ENCODE results near the gene MACIR. TPM values are rescaled to one million over a fixed set of nuclear protein-coding genes. Genes with fewer than 3 reads are reported as not detected.

MACIR gene
- total and polyA plus RNA-seq, 2 donors (not counting 1 experiment from before 2014, with no cell fraction given), result 3.5 to 7.3 TPM

DNA sequence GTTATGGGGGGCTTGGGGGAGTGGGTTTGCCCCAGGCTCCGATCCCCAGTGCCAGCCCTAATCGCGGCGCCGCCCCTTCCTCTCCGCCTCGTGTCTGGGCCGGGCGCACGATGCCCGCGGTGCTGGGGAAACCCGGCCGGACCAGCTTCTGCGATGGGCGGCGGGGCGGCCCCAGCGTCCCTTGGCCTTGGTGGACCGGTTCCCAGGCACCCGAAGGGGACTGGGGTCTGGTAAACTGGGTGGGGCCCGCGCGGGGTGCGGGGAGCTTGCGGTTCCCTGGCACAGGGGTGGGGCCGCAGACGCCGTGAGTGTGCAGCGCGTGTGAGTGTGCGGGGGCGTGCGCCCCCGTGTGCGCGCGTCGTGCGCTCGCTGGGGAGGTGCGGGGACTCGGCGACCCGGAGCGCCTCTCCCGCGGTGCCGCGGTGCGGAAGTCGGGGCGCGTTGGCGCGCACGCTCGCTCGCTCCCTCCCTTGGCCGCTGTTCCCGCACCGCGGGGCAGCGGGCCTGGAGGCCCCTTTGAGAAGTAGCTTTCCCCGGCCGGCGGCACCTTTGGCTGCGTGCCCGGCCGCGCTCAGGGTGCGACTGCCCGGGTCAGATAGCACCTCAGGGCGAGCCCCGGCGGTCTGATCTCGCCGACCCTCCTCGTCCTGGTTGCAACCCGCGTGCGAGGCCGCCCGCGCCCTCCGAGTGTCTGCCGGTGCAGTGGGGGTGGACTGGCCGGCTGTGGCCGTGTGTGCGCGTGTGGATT is 568 bp downstream of the MACIR start:
- Histone ChIP-seq H3K4me1 (ENCODE audit: control insufficient read depth, extremely low read depth, insufficient read depth, low read length) (peaks cover 2% of the 10 kb centered on the region), H3K27me3 (ENCODE audit: control insufficient read depth, insufficient read depth, low read length) (no peaks in the 10 kb centered on the region), H4K20me1 (ENCODE audit: control insufficient read depth, extremely low read depth, insufficient read depth, low read length) (no peaks in the 10 kb centered on the region), H2AFZ (ENCODE audit: low read length) (peak overlapping the region; percentile 73), H3K9me3 (ENCODE audit: control insufficient read depth, insufficient read depth, low read depth, low read length) (no peaks in the 10 kb centered on the region), H3K4me3 (replicated peaks in 1 of 4; ENCODE audit: control extremely low read depth in 1 of 4, insufficient read depth in 1 of 4, low read depth in 3 of 4, low read length in 4 of 4) (peak overlapping the region; percentile 65 to 87 (median 83)), H3K27ac (ENCODE audit: insufficient read depth, low read length) (peak overlapping the region; percentile 63), H3K79me2 (ENCODE audit: control insufficient read depth, insufficient read depth, low read length) (peaks cover 33% of the 10 kb centered on the region), H3K36me3 (ENCODE audit: control insufficient read depth, insufficient read depth, low read length) (no peaks in the 10 kb centered on the region), H3K9ac (ENCODE audit: insufficient read depth, low read length) (peak overlapping the region; percentile 65), H3K4me2 (ENCODE audit: extremely low read depth, insufficient read depth, low read length) (peak overlapping the region; percentile 88)
- DNase-seq (ENCODE audit: low read depth in 2 of 2), result peak; percentile 17 to 47
- TF ChIP-seq, protein P1, sequence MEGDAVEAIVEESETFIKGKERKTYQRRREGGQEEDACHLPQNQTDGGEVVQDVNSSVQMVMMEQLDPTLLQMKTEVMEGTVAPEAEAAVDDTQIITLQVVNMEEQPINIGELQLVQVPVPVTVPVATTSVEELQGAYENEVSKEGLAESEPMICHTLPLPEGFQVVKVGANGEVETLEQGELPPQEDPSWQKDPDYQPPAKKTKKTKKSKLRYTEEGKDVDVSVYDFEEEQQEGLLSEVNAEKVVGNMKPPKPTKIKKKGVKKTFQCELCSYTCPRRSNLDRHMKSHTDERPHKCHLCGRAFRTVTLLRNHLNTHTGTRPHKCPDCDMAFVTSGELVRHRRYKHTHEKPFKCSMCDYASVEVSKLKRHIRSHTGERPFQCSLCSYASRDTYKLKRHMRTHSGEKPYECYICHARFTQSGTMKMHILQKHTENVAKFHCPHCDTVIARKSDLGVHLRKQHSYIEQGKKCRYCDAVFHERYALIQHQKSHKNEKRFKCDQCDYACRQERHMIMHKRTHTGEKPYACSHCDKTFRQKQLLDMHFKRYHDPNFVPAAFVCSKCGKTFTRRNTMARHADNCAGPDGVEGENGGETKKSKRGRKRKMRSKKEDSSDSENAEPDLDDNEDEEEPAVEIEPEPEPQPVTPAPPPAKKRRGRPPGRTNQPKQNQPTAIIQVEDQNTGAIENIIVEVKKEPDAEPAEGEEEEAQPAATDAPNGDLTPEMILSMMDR (conservative IDR thresholded peaks at IDR 0.05 in 1 of 2, IDR thresholded peaks at IDR 0.05 in 1 of 2; ENCODE audit: low read depth in 1 of 2, low read length in 2 of 2), result no peak
- TF ChIP-seq EZH2 (IDR thresholded peaks at IDR 0.05; ENCODE audit: low read length, missing control alignments), result no peak

DNA sequence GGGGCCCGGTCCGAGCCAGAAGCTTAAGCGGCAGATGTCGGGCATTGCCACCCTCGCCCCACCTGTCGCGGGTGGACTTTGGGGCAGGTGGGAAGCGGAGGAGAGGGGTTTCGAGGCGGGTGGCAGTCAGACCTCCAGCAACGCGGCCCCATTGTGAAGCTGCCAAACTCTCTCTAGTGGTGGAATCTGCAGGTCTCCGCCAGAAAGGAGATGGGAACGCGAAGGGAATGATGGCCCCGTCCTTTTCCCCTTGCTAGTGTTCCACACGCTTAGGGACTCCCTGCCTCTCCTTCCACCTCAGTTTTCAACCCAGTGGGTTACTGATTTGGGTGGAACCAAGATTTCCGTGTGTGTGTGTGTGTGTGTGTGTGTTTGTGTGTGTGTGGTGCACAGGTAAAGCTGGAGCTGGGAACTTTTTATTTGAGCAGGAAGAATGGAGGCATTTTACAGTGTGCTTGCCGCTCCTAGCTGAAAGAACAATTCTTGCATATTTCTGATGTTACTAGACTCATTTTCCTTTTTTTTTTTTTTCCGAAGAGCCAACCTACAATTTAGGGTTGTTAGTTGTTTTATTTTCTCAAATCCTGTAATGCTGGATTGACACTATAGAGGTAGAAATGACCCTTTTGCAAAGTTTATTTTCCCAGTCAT is 1.3 kb downstream of the MACIR start:
- no peaks in the 10 kb centered on the region for H4K20me1 ChIP-seq (ENCODE audit: control insufficient read depth, extremely low read depth, insufficient read depth, low read length)

DNA sequence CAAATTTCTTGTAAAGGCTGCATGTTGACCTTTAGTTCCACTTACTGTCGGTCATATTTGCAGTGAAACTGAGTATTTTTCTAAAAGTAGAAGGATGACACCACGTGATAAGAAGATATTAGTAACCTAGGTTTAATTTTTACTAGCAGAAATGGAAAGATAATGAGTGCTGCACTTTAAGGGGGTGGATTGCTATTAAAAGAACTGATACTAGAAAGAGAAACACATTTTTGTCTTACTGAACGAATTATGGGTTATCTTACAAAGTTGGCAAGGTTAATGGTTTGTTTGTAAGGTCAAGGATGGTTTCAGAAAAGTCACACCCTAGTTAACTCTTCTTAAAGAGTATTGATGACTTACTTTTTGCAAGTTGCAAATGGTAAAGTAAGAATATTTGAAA is 2.4 kb downstream of the MACIR start:
- H3K4me3 ChIP-seq (replicated peaks in 1 of 4; ENCODE audit: control extremely low read depth in 1 of 4, insufficient read depth in 1 of 4, low read depth in 3 of 4, low read length in 4 of 4), result peak overlapping the region in 1 of 4 experiments; percentile 15
- H3K9me3 ChIP-seq (ENCODE audit: control insufficient read depth, insufficient read depth, low read depth, low read length), result no peaks in the 10 kb centered on the region
- TF ChIP-seq, protein P1 (conservative IDR thresholded peaks at IDR 0.05 in 1 of 2, IDR thresholded peaks at IDR 0.05 in 1 of 2; ENCODE audit: low read depth in 1 of 2, low read length in 2 of 2), result no peak
- TF ChIP-seq EZH2 (IDR thresholded peaks at IDR 0.05; ENCODE audit: low read length, missing control alignments), result no peak
- no peaks in the 10 kb centered on the region for H4K20me1 ChIP-seq (ENCODE audit: control insufficient read depth, extremely low read depth, insufficient read depth, low read length)
- peak overlapping the region; percentile 36 for H3K4me2 ChIP-seq (ENCODE audit: extremely low read depth, insufficient read depth, low read length)
- H2AFZ ChIP-seq (ENCODE audit: low read length), result no peak overlapping the region
- no peak for DNase-seq (ENCODE audit: low read depth in 2 of 2)
- H3K79me2 ChIP-seq (ENCODE audit: control insufficient read depth, insufficient read depth, low read length), result peaks cover 48% of the 10 kb centered on the region
- no peaks in the 10 kb centered on the region for H3K36me3 ChIP-seq (ENCODE audit: control insufficient read depth, insufficient read depth, low read length)
- H3K27ac ChIP-seq (ENCODE audit: insufficient read depth, low read length), result no peak overlapping the region
- H3K9ac ChIP-seq (ENCODE audit: insufficient read depth, low read length), result no peak overlapping the region
- H3K27me3 ChIP-seq (ENCODE audit: control insufficient read depth, insufficient read depth, low read length), result no peaks in the 10 kb centered on the region
- peaks cover 2% of the 10 kb centered on the region for H3K4me1 ChIP-seq (ENCODE audit: control insufficient read depth, extremely low read depth, insufficient read depth, low read length)

More for the DNA sequence above, 1.3 kb downstream of the MACIR start:
- H3K9me3 ChIP-seq (ENCODE audit: control insufficient read depth, insufficient read depth, low read depth, low read length), result no peaks in the 10 kb centered on the region
- peak overlapping the region; percentile 73 for H2AFZ ChIP-seq (ENCODE audit: low read length)
- no peaks in the 10 kb centered on the region for H3K36me3 ChIP-seq (ENCODE audit: control insufficient read depth, insufficient read depth, low read length)
- TF ChIP-seq EZH2 (IDR thresholded peaks at IDR 0.05; ENCODE audit: low read length, missing control alignments), result no peak
- TF ChIP-seq, protein P1 (conservative IDR thresholded peaks at IDR 0.05 in 1 of 2, IDR thresholded peaks at IDR 0.05 in 1 of 2; ENCODE audit: low read depth in 1 of 2, low read length in 2 of 2), result no peak
- H3K27ac ChIP-seq (ENCODE audit: insufficient read depth, low read length), result peak overlapping the region; percentile 63
- no peaks in the 10 kb centered on the region for H3K27me3 ChIP-seq (ENCODE audit: control insufficient read depth, insufficient read depth, low read length)
- peak overlapping the region; percentile 62 to 87 (median 83) for H3K4me3 ChIP-seq (replicated peaks in 1 of 4; ENCODE audit: control extremely low read depth in 1 of 4, insufficient read depth in 1 of 4, low read depth in 3 of 4, low read length in 4 of 4)
- H3K4me2 ChIP-seq (ENCODE audit: extremely low read depth, insufficient read depth, low read length), result peak overlapping the region; percentile 88
- H3K4me1 ChIP-seq (ENCODE audit: control insufficient read depth, extremely low read depth, insufficient read depth, low read length), result peaks cover 2% of the 10 kb centered on the region
- peaks cover 37% of the 10 kb centered on the region for H3K79me2 ChIP-seq (ENCODE audit: control insufficient read depth, insufficient read depth, low read length)
- peak overlapping the region; percentile 65 for H3K9ac ChIP-seq (ENCODE audit: insufficient read depth, low read length)
- peak; percentile 32 to 46 for DNase-seq (ENCODE audit: low read depth in 2 of 2)

Data from fibroblast of lung (primary cell).